Measurements from ENCODE around the gene SLC48A1. TPM values are rescaled to one million over a fixed set of nuclear protein-coding genes. Genes with fewer than 3 reads are reported as not detected.

Gene SLC48A1
- total and polyA plus RNA-seq, 8 donors: 2.3 to 29.0 (median 13.7) TPM

DNA sequence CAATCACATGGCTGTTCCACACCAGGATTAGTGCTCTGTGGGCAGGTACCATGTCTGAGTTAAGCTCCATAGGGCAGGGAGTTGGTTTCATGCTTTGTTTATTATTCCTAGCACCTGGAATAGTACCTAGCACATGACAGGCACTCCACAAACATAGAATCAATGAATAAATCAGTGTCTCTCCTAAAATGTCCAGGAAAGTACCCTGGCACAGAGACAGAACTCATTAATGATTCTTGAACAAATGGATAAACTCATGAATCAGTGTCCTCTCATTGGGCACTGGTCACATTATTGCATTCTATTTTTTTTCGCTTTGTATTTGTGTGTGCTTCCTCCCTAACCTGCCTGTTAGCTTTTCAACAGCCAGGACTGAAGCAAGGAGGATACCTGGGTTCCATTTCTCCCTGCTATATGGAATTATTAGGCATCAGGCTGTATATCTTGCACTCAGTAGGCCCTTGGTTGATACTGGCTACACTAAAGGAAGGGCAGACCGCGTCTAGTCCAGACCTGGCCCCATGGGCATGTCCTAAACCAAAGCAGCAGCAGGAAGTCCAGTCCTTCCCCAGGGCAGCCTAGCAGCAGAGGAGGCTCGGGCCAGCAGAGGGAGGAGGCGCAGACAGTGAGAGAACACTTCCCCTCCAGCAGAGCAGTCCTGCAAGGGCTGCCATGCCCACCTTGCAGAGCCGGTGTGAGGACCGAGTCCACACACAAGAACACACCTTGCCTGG is 28.3 kb downstream of the SLC48A1 start:
- TF ChIP-seq POLR2A (IDR thresholded peaks at IDR 0.05) (no peak), EP300 (IDR thresholded peaks at IDR 0.05) (no peak), POLR2AphosphoS5 (IDR thresholded peaks at IDR 0.05) (no peak)
- TF ChIP-seq, protein P1, sequence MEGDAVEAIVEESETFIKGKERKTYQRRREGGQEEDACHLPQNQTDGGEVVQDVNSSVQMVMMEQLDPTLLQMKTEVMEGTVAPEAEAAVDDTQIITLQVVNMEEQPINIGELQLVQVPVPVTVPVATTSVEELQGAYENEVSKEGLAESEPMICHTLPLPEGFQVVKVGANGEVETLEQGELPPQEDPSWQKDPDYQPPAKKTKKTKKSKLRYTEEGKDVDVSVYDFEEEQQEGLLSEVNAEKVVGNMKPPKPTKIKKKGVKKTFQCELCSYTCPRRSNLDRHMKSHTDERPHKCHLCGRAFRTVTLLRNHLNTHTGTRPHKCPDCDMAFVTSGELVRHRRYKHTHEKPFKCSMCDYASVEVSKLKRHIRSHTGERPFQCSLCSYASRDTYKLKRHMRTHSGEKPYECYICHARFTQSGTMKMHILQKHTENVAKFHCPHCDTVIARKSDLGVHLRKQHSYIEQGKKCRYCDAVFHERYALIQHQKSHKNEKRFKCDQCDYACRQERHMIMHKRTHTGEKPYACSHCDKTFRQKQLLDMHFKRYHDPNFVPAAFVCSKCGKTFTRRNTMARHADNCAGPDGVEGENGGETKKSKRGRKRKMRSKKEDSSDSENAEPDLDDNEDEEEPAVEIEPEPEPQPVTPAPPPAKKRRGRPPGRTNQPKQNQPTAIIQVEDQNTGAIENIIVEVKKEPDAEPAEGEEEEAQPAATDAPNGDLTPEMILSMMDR (IDR thresholded peaks at IDR 0.05): no peak
- Histone ChIP-seq H3K27me3 (no peaks in the 10 kb centered on the region), H3K9me3 (no peaks in the 10 kb centered on the region), H3K36me3 (peaks cover 25 to 53% (median 34%) of the 10 kb centered on the region in 4 donors), H3K4me3 (no peak overlapping the region), H3K4me1 (peaks cover 70 to 91% (median 75%) of the 10 kb centered on the region in 4 donors), H3K27ac (peak overlapping the region in 4 of 5 donors; percentile 45 to 72 (median 56))
- intact Hi-C loops (cut with DNase I; ENCODE audit: low total_unique reads): no loop called here
- no peak for DNase-seq
- 42 to 66% (median 62%) methylated on average over 5 to 7 of the region's 7 CpGs for WGBS, 5 donors

DNA sequence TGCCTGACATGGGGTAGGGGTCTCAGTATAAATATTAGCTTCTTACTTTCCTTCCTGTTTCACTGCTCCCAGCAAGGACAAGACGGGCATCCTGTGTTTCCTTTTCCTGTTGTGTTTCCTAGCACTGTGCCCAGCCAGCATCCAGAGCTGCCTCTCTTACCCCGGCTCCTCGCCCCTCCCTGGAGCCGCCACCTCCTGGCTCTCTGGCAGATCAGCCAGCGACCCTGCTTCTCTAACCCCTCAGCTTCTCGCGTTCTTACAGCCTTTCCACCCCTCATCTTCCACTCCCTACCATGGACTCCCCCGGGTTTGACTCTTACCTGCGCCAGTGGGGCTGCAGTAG is 28.8 kb downstream of the SLC48A1 start:
- intact Hi-C loops (cut with DNase I; ENCODE audit: low total_unique reads): no loop called here
- no peaks in the 10 kb centered on the region for H3K27me3 ChIP-seq
- WGBS, 5 donors: 61 to 67% (median 64%) methylated on average over 9 of the region's 9 CpGs
- H3K36me3 ChIP-seq: peaks cover 20 to 47% (median 29%) of the 10 kb centered on the region in 4 donors
- peak overlapping the region in 4 of 5 donors; percentile 45 to 72 (median 56) for H3K27ac ChIP-seq
- no peaks in the 10 kb centered on the region for H3K9me3 ChIP-seq
- DNase-seq: no peak
- TF ChIP-seq, protein P1 (IDR thresholded peaks at IDR 0.05): no peak
- TF ChIP-seq POLR2A (IDR thresholded peaks at IDR 0.05) (no peak), EP300 (IDR thresholded peaks at IDR 0.05) (no peak), POLR2AphosphoS5 (IDR thresholded peaks at IDR 0.05) (no peak)
- H3K4me3 ChIP-seq: peak overlapping the region in 1 of 4 donors; percentile 2
- H3K4me1 ChIP-seq: peaks cover 74 to 96% (median 81%) of the 10 kb centered on the region in 4 donors

DNA sequence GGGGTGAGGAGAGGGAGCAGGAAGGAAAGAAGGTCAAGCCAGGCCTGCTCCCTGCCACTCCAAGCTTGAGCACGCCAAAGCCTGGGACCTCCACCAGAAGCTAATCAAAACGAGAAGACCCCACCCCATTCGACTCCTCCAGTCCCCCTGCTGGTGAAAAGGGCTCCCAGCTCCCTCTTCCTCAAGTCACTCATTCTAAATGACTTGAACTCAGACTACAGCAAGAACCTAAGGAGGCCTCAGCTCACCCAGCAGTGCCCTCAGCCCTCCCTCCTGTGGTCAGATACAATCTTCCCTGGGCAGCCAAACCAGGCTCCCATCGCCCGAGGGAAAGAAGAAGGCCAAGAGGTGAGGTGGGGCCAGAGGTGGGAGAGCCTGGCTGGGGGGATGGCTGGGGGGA is 29.3 kb downstream of the SLC48A1 start:
- Histone ChIP-seq H3K4me3 (peak overlapping the region in 1 of 4 donors; percentile 2), H3K27me3 (no peaks in the 10 kb centered on the region), H3K4me1 (peaks cover 78 to 100% (median 85%) of the 10 kb centered on the region in 4 donors), H3K36me3 (peaks cover 16 to 43% (median 24%) of the 10 kb centered on the region in 4 donors), H3K9me3 (no peaks in the 10 kb centered on the region), H3K27ac (peak overlapping the region in 4 of 5 donors; percentile 45 to 72 (median 56))
- 36 to 42% (median 40%) methylated on average over 5 of the region's 5 CpGs for WGBS, 5 donors
- TF ChIP-seq, protein P1 (IDR thresholded peaks at IDR 0.05): no peak
- TF ChIP-seq EP300 (IDR thresholded peaks at IDR 0.05) (no peak), POLR2AphosphoS5 (IDR thresholded peaks at IDR 0.05) (no peak), POLR2A (IDR thresholded peaks at IDR 0.05) (no peak)
- intact Hi-C loops (cut with DNase I; ENCODE audit: low total_unique reads): no loop called here
- DNase-seq: no peak

DNA sequence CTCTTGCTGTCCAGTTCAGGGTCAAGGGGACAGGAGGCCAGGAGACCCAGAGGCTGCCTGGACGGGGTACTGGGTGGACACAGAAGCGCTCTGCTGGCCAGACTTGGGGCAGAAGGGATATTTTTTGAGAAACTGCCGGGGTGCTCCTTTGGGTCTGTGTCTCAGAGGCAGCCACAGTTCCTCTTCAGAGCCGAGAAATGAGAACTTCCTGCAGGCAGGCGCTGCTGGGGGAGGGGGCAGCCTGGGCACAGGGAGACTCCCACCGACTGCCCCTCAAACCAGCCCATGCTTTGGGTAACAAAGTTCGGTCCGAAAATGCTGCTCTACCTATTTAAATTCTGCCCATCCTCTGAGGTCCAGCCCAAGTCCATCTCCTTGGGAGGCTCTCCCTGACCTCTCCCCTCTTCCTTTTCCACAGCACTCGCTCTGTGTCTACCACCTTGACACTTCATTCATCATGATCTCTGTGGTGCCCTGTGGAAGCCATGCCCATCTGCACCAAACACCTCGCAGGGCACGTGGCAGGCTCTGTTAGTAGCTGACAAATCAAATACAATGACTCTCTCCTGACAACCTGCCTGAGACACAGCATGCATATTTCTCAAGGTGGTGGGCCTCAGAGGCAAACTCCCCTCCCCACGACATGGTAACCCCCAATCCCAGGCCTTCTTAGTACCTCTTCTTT is 30.3 kb downstream of the SLC48A1 start:
- H3K9me3 ChIP-seq: no peaks in the 10 kb centered on the region
- no peaks in the 10 kb centered on the region for H3K27me3 ChIP-seq
- no peak for DNase-seq
- H3K4me1 ChIP-seq: peaks cover 88 to 100% (median 95%) of the 10 kb centered on the region in 4 donors
- 64 to 78% (median 72%) methylated on average over 9 to 12 of the region's 12 CpGs for WGBS, 5 donors
- H3K36me3 ChIP-seq: peaks cover 6 to 33% (median 14%) of the 10 kb centered on the region in 4 donors
- H3K4me3 ChIP-seq: peak overlapping the region in 1 of 4 donors; percentile 17
- intact Hi-C loops (cut with DNase I; ENCODE audit: low total_unique reads): no loop called here
- peak overlapping the region in 4 of 5 donors; percentile 45 to 72 (median 56) for H3K27ac ChIP-seq
- TF ChIP-seq POLR2AphosphoS5 (IDR thresholded peaks at IDR 0.05): no peak
- TF ChIP-seq, protein P1 (IDR thresholded peaks at IDR 0.05): no peak
- no peak for TF ChIP-seq POLR2A (IDR thresholded peaks at IDR 0.05)
- no peak for TF ChIP-seq EP300 (IDR thresholded peaks at IDR 0.05)
